Suppressor macrophage treated with lipopolysaccharide for 4 hours (primary cell): ENCODE data around the gene MTMR2.

Source experiments
- DNase-seq: peaks from one replicate; pipeline ENCODE4 v3.0.0-alpha.2; 2020

MTMR2 gene

GRCh38 chr11:95923728-95924413, at the start of gene MTMR2:
TSS of gene MTMR2 (minus strand) at chr11:95924107. CDS start at chr11:95923954, 153 bp downstream.
- peak; percentile 78 for DNase-seq

- no peak for DNase-seq
Observed at GRCh38 chr11:95972060-95972459, 48.2 kb upstream of the MTMR2 start.

GRCh38 chr11:95968585-95968984, 44.7 kb upstream of the MTMR2 start:
- no peak for DNase-seq

- DNase-seq = no peak
Observed at GRCh38 chr11:95964281-95964680, 40.4 kb upstream of the MTMR2 start.

GRCh38 chr11:95961758-95962157, 37.9 kb upstream of the MTMR2 start:
- no peak for DNase-seq

GRCh38 chr11:95950905-95951304, 27.0 kb upstream of the MTMR2 start:
- DNase-seq = no peak

GRCh38 chr11:95948637-95949036, 24.7 kb upstream of the MTMR2 start:
- no peak for DNase-seq

GRCh38 chr11:95944623-95945022, 20.7 kb upstream of the MTMR2 start:
- no peak for DNase-seq

GRCh38 chr11:95943546-95943945, 19.6 kb upstream of the MTMR2 start:
- DNase-seq = peak; percentile 41

GRCh38 chr11:95939091-95939490, 15.2 kb upstream of the MTMR2 start:
- DNase-seq = no peak

- no peak for DNase-seq
Observed at GRCh38 chr11:95937358-95937757, 13.5 kb upstream of the MTMR2 start.

GRCh38 chr11:95933594-95933993, 9.7 kb upstream of the MTMR2 start:
- DNase-seq = no peak

GRCh38 chr11:95931916-95932315, 8.0 kb upstream of the MTMR2 start:
- DNase-seq = no peak

GRCh38 chr11:95930948-95931347, 7.0 kb upstream of the MTMR2 start:
- DNase-seq = no peak

GRCh38 chr11:95926726-95927125, 2.8 kb upstream of the MTMR2 start:
- no peak for DNase-seq

GRCh38 chr11:95925011-95925410, 1.1 kb upstream of the MTMR2 start:
- no peak for DNase-seq

- DNase-seq = peak; percentile 23
Observed at GRCh38 chr11:95924414-95924760, 480 bp upstream of the MTMR2 start.

GRCh38 chr11:95923439-95923727, 524 bp downstream of the MTMR2 start:
- DNase-seq = no peak

- no peak for DNase-seq
Observed at GRCh38 chr11:95922536-95923438, 1.1 kb downstream of the MTMR2 start.

GRCh38 chr11:95922099-95922498, 1.8 kb downstream of the MTMR2 start:
- peak; percentile 30 for DNase-seq

GRCh38 chr11:95920460-95921105, 3.3 kb downstream of the MTMR2 start:
- peak; percentile 66 for DNase-seq

GRCh38 chr11:95919514-95919913, 4.4 kb downstream of the MTMR2 start:
- no peak for DNase-seq

GRCh38 chr11:95918720-95919119, 5.2 kb downstream of the MTMR2 start:
- no peak for DNase-seq

GRCh38 chr11:95918056-95918455, 5.9 kb downstream of the MTMR2 start:
- DNase-seq = no peak
